Stomach (tissue), 9 donors: ENCODE measurements around the gene ISG20L2. TPM values are rescaled to one million over a fixed set of nuclear protein-coding genes. Genes with fewer than 3 reads are reported as not detected.
A peak's percentile ranks its signal among the peaks of the same experiment; 100 is the strongest.

ENCODE experiments used
- DNase-seq, 2 donors: peaks; one replicate each; pipeline versions ENCODE4 v3.0.0 to v3.0.0-alpha.2; 2013 to 2019
- H3K27ac ChIP-seq, 5 donors: fragments of 200-600 bp in 4 of 5; sonication (generic) in 4 of 5; one replicate each; pipeline ENCODE4 v1.5.1; 2013 to 2019; ENCODE audit warnings: mild to moderate bottlenecking in 1 of 5, moderate library complexity in 1 of 5
- H3K27me3 ChIP-seq, 3 donors: fragments of 200-600 bp; sonication (generic); one replicate each; pipeline ENCODE4 v1.5.1; 2017 to 2019; ENCODE audit warnings: mixed run types in 1 of 3
- H3K36me3 ChIP-seq, 4 donors: fragments of 200-600 bp; sonication (generic); 1 replicate in 3 of 4; 2 replicates in 1 of 4; pipeline ENCODE4 v1.5.1; 2016 to 2019
- H3K4me1 ChIP-seq, 4 donors: fragments of 200-600 bp; sonication (generic); one replicate each; pipeline ENCODE4 v1.5.1; 2016 to 2019
- H3K4me3 ChIP-seq, 4 donors: fragments of 200-600 bp; sonication (generic) in 3 of 4; one replicate each; pipeline ENCODE4 v1.5.1; 2016 to 2019; ENCODE audit warnings: mild to moderate bottlenecking in 1 of 4
- H3K9me3 ChIP-seq, 4 donors: fragments of 200-600 bp; sonication (generic); one replicate each; pipeline ENCODE4 v1.5.1; 2016 to 2019
- CTCF ChIP-seq, 7 experiments: fragments of 450-650 bp in 4 of 7; fragments of 200-600 bp in 3 of 7; sonication (generic) in 3 of 7; IDR thresholded peaks; one replicate each; pipeline ENCODE4 v1.5.1; 2016 to 2019; ENCODE audit warnings: antibody characterized with exemption in 7 of 7, control low read depth in 2 of 7, mild to moderate bottlenecking in 1 of 7
- EP300 ChIP-seq: sonication (generic); formaldehyde crosslinking; IDR thresholded peaks from one replicate; pipeline ENCODE4 v1.6.1; 2017; ENCODE audit warnings: antibody characterized with exemption
- POLR2A ChIP-seq, 4 donors: fragments of 450-650 bp; IDR thresholded peaks; one replicate each; pipeline ENCODE4 v1.6.1; 2016; ENCODE audit warnings: antibody characterized with exemption in 4 of 4, control low read depth in 2 of 4, mild to moderate bottlenecking in 1 of 4, moderate library complexity in 1 of 4
- POLR2AphosphoS5 ChIP-seq, 3 donors: sonication (generic); formaldehyde crosslinking; IDR thresholded peaks; one replicate each; pipeline ENCODE4 v1.6.1; 2016; ENCODE audit warnings: antibody characterized with exemption in 3 of 3
- WGBS, 5 donors: extraction: QIAGEN DNeasy Blood & Tissue Kit in 3 of 5; methylation state at CpG; one replicate each; pipeline versions ENCODE4 v1.1.5 to v1.1.7; 2013 to 2018; 5-methylcytosine and 5-hydroxymethylcytosine counted together
- intact Hi-C: fragments of 100-400 bp; cut with DNase I; formaldehyde crosslinking; loops from one replicate; pipeline ENCODE4 v1.15.1; 2023; ENCODE audit warnings: low total_unique reads
- polyA plus RNA-seq, 3 donors: library from polyadenylated mRNA; stranded (reverse); fragments of 200-250 nt; gene quantifications; one replicate each; pipeline ENCODE4 v1.2.3, GENCODE V29; 2013
- total RNA-seq, 5 donors: library from RNA; depleted of rRNA; stranded (reverse); fragments of >200 nt; gene quantifications; one replicate each; pipeline versions ENCODE4 v1.1.0 to v1.2.3, GENCODE V29; 2014 to 2016
- donor health status: healthy with polysubstance abuse.
- donor health status: Bipolar disorder and iron deficiency.
- donor health status: healthy.

The ISG20L2 gene
- total and polyA plus RNA-seq, 8 donors, result 4.5 to 65.5 (median 11.7) TPM

- WGBS, 5 donors, result 1 to 4% (median 2%) methylated on average over 18 to 42 of the region's 42 CpGs
- TF ChIP-seq EP300 (no peak), POLR2AphosphoS5 (IDR thresholded peaks at IDR 0.05) (no peak), POLR2A (IDR thresholded peaks at IDR 0.05) (no peak), CTCF (IDR thresholded peaks at IDR 0.05) (no peak)
- H3K4me3 ChIP-seq, result peak within 1 kb of the TSS; percentile 40 to 56 (median 44)
- peak in 1 of 2 donors; percentile 79 for DNase-seq
- H3K27ac ChIP-seq, result peak within 1 kb of the TSS in 4 of 5 donors; percentile 32 to 83 (median 50)
- H3K4me1 ChIP-seq, result peaks cover 26 to 58% (median 51%) of the 10 kb centered on the region in 4 donors
- intact Hi-C loops, result no loop called here
- H3K36me3 ChIP-seq, result no peaks in the 10 kb centered on the region
- peaks cover 0 to 68% (median 23%) of the 10 kb centered on the region in 3 donors for H3K27me3 ChIP-seq
- no peaks in the 10 kb centered on the region for H3K9me3 ChIP-seq
Measured at GRCh38 chr1:156705321-156705917, 23.1 kb downstream of the ISG20L2 start, which contains the start of gene CRABP2. Gene CRABP2, minus strand, starts transcription at chr1:156705583. Its CDS starts 137 bp downstream, at chr1:156705446.

DNA sequence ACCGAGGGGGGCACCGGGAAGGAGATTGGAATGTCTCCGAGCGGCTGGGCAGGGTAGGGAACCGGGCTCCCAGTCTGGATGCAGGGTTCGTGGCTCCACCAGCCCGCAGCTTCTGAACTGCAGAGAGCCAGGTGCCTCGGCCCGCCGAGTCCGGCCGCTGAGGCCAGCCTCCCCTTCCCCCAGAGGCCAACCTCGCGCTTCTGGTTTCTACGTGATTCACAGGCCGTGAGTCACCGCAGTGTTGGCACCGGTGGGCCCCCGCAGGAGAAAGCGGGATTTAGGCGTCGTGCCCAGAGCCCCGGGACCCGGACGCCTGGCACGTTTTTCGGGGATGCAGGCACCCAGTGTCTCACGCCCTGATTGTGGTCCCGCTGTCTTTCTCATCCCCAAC lies 23.6 kb downstream of the ISG20L2 start:
- intact Hi-C loops, result no loop called here
- peak overlapping the region; percentile 40 to 56 (median 44) for H3K4me3 ChIP-seq
- peaks cover 26 to 53% (median 46%) of the 10 kb centered on the region in 4 donors for H3K4me1 ChIP-seq
- H3K9me3 ChIP-seq, result no peaks in the 10 kb centered on the region
- no peaks in the 10 kb centered on the region for H3K36me3 ChIP-seq
- peak; percentile 58 to 80 for DNase-seq
- 1 to 6% (median 2%) methylated on average over 22 to 29 of the region's 29 CpGs for WGBS, 5 donors
- peak overlapping the region in 1 of 5 donors; percentile 83 for H3K27ac ChIP-seq
- no peak for TF ChIP-seq CTCF (IDR thresholded peaks at IDR 0.05)
- peak in 1 of 3 donors; percentile 26 for TF ChIP-seq POLR2AphosphoS5 (IDR thresholded peaks at IDR 0.05)
- peaks cover 0 to 71% (median 23%) of the 10 kb centered on the region in 3 donors for H3K27me3 ChIP-seq

DNA sequence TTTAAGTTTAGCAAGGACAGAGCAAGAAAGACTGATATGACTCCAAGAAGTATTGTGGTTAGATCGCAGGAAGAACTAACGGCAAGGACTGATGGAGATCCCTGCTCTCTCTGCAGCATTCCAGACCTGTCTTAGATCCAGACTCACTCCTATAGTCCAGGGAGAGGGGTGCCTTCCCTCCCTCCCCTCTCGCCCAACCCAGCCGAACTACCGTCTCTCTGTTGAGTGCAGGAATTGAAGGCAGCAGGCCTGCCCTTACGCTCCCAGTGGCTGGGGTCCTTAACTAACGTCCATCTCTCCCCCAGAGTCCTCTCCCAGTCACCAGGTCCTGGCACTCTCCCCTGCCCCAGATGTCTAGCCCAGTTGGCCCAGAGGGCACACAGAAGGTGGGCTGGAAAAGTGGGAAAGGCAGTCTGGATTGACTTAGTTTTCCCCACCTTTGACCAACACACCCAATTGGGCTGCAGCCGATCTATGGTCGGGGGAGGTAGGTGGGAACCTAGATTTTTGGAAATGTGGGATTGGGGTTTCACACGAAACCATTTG lies 24.3 kb downstream of the ISG20L2 start:
- 61 to 74% (median 71%) methylated on average over 10 of the region's 10 CpGs for WGBS, 5 donors
- intact Hi-C loops, result no loop called here
- Histone ChIP-seq H3K27me3 (peaks cover 0 to 78% (median 23%) of the 10 kb centered on the region in 3 donors), H3K4me1 (peaks cover 26 to 46% (median 40%) of the 10 kb centered on the region in 4 donors), H3K9me3 (no peaks in the 10 kb centered on the region), H3K36me3 (no peaks in the 10 kb centered on the region), H3K4me3 (peak overlapping the region in 1 of 4 donors; percentile 56), H3K27ac (peak overlapping the region in 1 of 5 donors; percentile 83)
- TF ChIP-seq CTCF (IDR thresholded peaks at IDR 0.05) (no peak), EP300 (no peak), POLR2AphosphoS5 (IDR thresholded peaks at IDR 0.05) (no peak), POLR2A (IDR thresholded peaks at IDR 0.05) (no peak)
- DNase-seq, result no peak

GRCh38 chr1:156703741-156704140 lies 24.8 kb downstream of the ISG20L2 start:
- intact Hi-C loops, result no loop called here
- 23 to 50% (median 37%) methylated on average over 4 of the region's 4 CpGs for WGBS, 5 donors
- no peaks in the 10 kb centered on the region for H3K36me3 ChIP-seq
- no peak overlapping the region for H3K27ac ChIP-seq
- no peaks in the 10 kb centered on the region for H3K9me3 ChIP-seq
- peaks cover 26 to 46% (median 39%) of the 10 kb centered on the region in 4 donors for H3K4me1 ChIP-seq
- no peak overlapping the region for H3K4me3 ChIP-seq
- DNase-seq, result no peak
- TF ChIP-seq EP300, result no peak
- no peak for TF ChIP-seq POLR2A (IDR thresholded peaks at IDR 0.05)
- TF ChIP-seq CTCF (IDR thresholded peaks at IDR 0.05), result no peak
- TF ChIP-seq POLR2AphosphoS5 (IDR thresholded peaks at IDR 0.05), result no peak
- peaks cover 0 to 83% (median 23%) of the 10 kb centered on the region in 3 donors for H3K27me3 ChIP-seq
